Endothelial cell of umbilical vein (primary cell): ENCODE results near the gene FTO. TPM values are rescaled to one million over a fixed set of nuclear protein-coding genes. Genes with fewer than 3 reads are reported as not detected.

ENCODE experiments used
- BruUV-seq: library from RNA; stranded (reverse); fragments of 400-500 nt; replicated peaks from 2 replicates; lab custom pipeline; 2021; lab: Mats Ljungman, UMichigan
- CTCF ChIA-PET: fragments of 300-600, 350-600 bp; sonication (Branson Sonifier 250); formaldehyde crosslinking; loops from one replicate; lab custom pipeline; 2021; ENCODE audit warnings: antibody characterized with exemption, inconsistent platforms; lab: Charles Lee
- POLR2A ChIA-PET: fragments of 300-600, 350-600 bp; sonication (Branson Sonifier 250); formaldehyde crosslinking; loops from one replicate; lab custom pipeline; 2021; ENCODE audit warnings: antibody characterized with exemption, inconsistent platforms; lab: Charles Lee
- DNase-seq: peaks from one replicate; pipeline ENCODE4 v3.0.0-alpha.2; 2011; ENCODE audit warnings: low read depth, low spot score
- FAIRE-seq: peaks from 2 replicates; lab custom pipeline; 2011; peaks lifted over from hg19 to GRCh38; lab: Jason Lieb, UNC
- H2AFZ ChIP-seq: 2 replicates; pipeline ENCODE4 v1.6.0; 2012; ENCODE audit warnings: low read depth, low read length, control low read depth, inconsistent platforms
- H3K27ac ChIP-seq: 2 replicates; pipeline ENCODE4 v1.5.1; 2011; ENCODE audit warnings: low read depth, mild to moderate bottlenecking, control low read depth, low read length, moderate library complexity; ENCODE audit not compliant: insufficient read depth
- H3K27me3 ChIP-seq, 2 experiments: 2 replicates each; pipeline versions ENCODE4 v1.6.0 to v1.6.1; 2011; ENCODE audit warnings: low read length in 2 of 2, mixed read lengths in 1 of 2; ENCODE audit not compliant: control insufficient read depth in 2 of 2, insufficient read depth in 2 of 2
- H3K36me3 ChIP-seq, 2 experiments: 2 replicates in 1 of 2; 3 replicates in 1 of 2; pipeline ENCODE4 v1.5.1; 2011; ENCODE audit warnings: low read length in 2 of 2, mild to moderate bottlenecking in 1 of 2, moderate library complexity in 1 of 2; ENCODE audit not compliant: control insufficient read depth in 2 of 2, insufficient read depth in 2 of 2; ENCODE audit errors: extremely low read depth in 1 of 2
- H3K4me1 ChIP-seq: 3 replicates; pipeline ENCODE4 v1.5.1; 2011; ENCODE audit warnings: mild to moderate bottlenecking, low read length; ENCODE audit not compliant: control insufficient read depth, insufficient read depth; ENCODE audit errors: extremely low read depth
- H3K4me2 ChIP-seq: 2 replicates; pipeline ENCODE4 v1.6.1; 2011; ENCODE audit warnings: low read length, control low read depth, mixed read lengths; ENCODE audit not compliant: insufficient read depth
- H3K4me3 ChIP-seq, 3 experiments: fragments of 200-600 bp in 1 of 3; sonication (generic), shearing (Covaris generic) in 1 of 3; replicated peaks in 1 of 3; 2 replicates each; pipeline ENCODE4 v1.5.1; 2011 to 2016; ENCODE audit warnings: control low read depth in 3 of 3, low read length in 3 of 3, mild to moderate bottlenecking in 2 of 3, inconsistent platforms in 1 of 3, low read depth in 1 of 3, moderate library complexity in 1 of 3; ENCODE audit not compliant: insufficient read depth in 1 of 3
- H3K79me2 ChIP-seq: 2 replicates; pipeline ENCODE4 v1.6.0; 2012; ENCODE audit warnings: low read length, inconsistent platforms; ENCODE audit not compliant: control insufficient read depth, insufficient read depth
- H3K9ac ChIP-seq: replicated peaks from 2 replicates; pipeline ENCODE3; 2011; ENCODE audit warnings: low read length, control low read depth; ENCODE audit not compliant: insufficient read depth; ENCODE audit errors: extremely low read depth
- H3K9me1 ChIP-seq: replicated peaks from 3 replicates; pipeline ENCODE4 v1.6.0; 2011; ENCODE audit warnings: mild to moderate bottlenecking, low read length; ENCODE audit not compliant: control insufficient read depth, insufficient read depth; ENCODE audit errors: extremely low read depth
- H3K9me3 ChIP-seq: replicated peaks from 2 replicates; pipeline ENCODE4 v1.5.1; 2012; ENCODE audit warnings: low read length, inconsistent platforms; ENCODE audit not compliant: control insufficient read depth, insufficient read depth
- H4K20me1 ChIP-seq: replicated peaks from 2 replicates; pipeline ENCODE3; 2011; ENCODE audit warnings: mild to moderate bottlenecking, low read length; ENCODE audit not compliant: control insufficient read depth, insufficient read depth; ENCODE audit errors: extremely low read depth
- CTCF ChIP-seq, 2 donors: IDR thresholded peaks; 1 replicate in 1 of 2; 2 replicates in 1 of 2; pipeline ENCODE4 v1.5.1; 2011; ENCODE audit warnings: low read length in 2 of 2, mild to moderate bottlenecking in 2 of 2, moderate library complexity in 2 of 2, control low read depth in 1 of 2, inconsistent platforms in 1 of 2, low read depth in 1 of 2; ENCODE audit not compliant: insufficient read depth in 1 of 2; ENCODE audit errors: extremely low read depth in 1 of 2
- EZH2 ChIP-seq: IDR thresholded peaks from 2 replicates; pipeline ENCODE4 v1.6.1; 2012; ENCODE audit warnings: borderline replicate concordance, low read depth, mild to moderate bottlenecking, moderate library complexity, low read length, inconsistent platforms; ENCODE audit not compliant: severe bottlenecking
- FOS ChIP-seq: IDR thresholded peaks from 2 replicates; pipeline ENCODE4 v1.6.1; 2011; ENCODE audit warnings: mild to moderate bottlenecking, low read length, moderate library complexity, borderline replicate concordance; ENCODE audit not compliant: insufficient read depth
- GATA2 ChIP-seq: IDR thresholded peaks from 2 replicates; pipeline ENCODE4 v1.7.0; 2011; ENCODE audit warnings: low read depth, mild to moderate bottlenecking, moderate library complexity, mixed read lengths, low read length; ENCODE audit not compliant: insufficient read length, insufficient read depth
- JUN ChIP-seq: IDR thresholded peaks from 2 replicates; pipeline ENCODE4 v1.6.1; 2011; ENCODE audit warnings: borderline replicate concordance, low read depth; ENCODE audit not compliant: insufficient read length, insufficient read depth
- MYC ChIP-seq: IDR thresholded peaks from one replicate; pipeline ENCODE4 v1.6.1; 2011; ENCODE audit warnings: mild to moderate bottlenecking, low read depth, low read length
- POLR2A ChIP-seq: IDR thresholded peaks from 2 replicates; pipeline ENCODE4 v1.6.1; 2012; ENCODE audit warnings: low read depth, mild to moderate bottlenecking, control low read depth, low read length
- POLR2AphosphoS5 ChIP-seq: IDR thresholded peaks from 2 replicates; pipeline ENCODE4 v1.6.1; 2012; ENCODE audit warnings: low read depth, mild to moderate bottlenecking, control low read depth, low read length, moderate library complexity; ENCODE audit not compliant: insufficient read depth
- dilution Hi-C: fragments of 300-500 bp; cut with MboI; formaldehyde crosslinking; loops from one replicate; pipeline ENCODE4 v1.15.0; 2019; ENCODE audit warnings: low sequenced_read_pairs; ENCODE audit not compliant: extremely low pct_ligation_motif_present
- intact Hi-C: fragments of 100-400 bp; cut with micrococcal nuclease; formaldehyde crosslinking; loops from one replicate; pipeline ENCODE4 v1.10.0; 2022
- polyA plus RNA-seq, 4 experiments: library from polyadenylated mRNA; depleted of rRNA in 3 of 4; stranded (reverse) in 3 of 4; unstranded in 1 of 4; fragments of >200 nt; gene quantifications; 2 replicates each; pipeline versions ENCODE4 v1.2.1 to v1.2.3, GENCODE V29; 2011 to 2012; ENCODE audit warnings: missing spikeins in 1 of 4
- total RNA-seq: library from RNA; stranded (reverse); gene quantifications from 2 replicates; pipeline ENCODE4 v1.2.3, GENCODE V29; 2021
- TF ChIP-seq, protein P1 (sequence below): IDR thresholded peaks from 2 replicates; pipeline ENCODE4 v1.6.1; 2011; ENCODE audit not compliant: insufficient read depth, insufficient read length

Gene FTO
- total and polyA plus RNA-seq, 2 donors (not counting 3 experiments of a cell fraction or from before 2014, with no cell fraction given): 48.6 to 87.1 TPM

- H3K27ac ChIP-seq: no peak overlapping the region
- dilution Hi-C loops: no loop called here
- H3K9me1 ChIP-seq: no peaks in the 10 kb centered on the region
- POLR2A ChIA-PET: no interaction called here
- TF ChIP-seq MYC (no peak), GATA2 (no peak), JUN (no peak), EZH2 (no peak), CTCF (IDR thresholded peaks at IDR 0.05; ENCODE audit: extremely low read depth in 1 of 2, insufficient read depth in 1 of 2, low read depth in 1 of 2, low read length in 2 of 2) (no peak), POLR2A (no peak), FOS (no peak), POLR2AphosphoS5 (no peak)
- TF ChIP-seq, protein P1, sequence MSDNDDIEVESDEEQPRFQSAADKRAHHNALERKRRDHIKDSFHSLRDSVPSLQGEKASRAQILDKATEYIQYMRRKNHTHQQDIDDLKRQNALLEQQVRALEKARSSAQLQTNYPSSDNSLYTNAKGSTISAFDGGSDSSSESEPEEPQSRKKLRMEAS: no peak
- H3K4me2 ChIP-seq: no peak overlapping the region
- H3K27me3 ChIP-seq: no peaks in the 10 kb centered on the region
- no peaks in the 10 kb centered on the region for H3K36me3 ChIP-seq
- intact Hi-C loops: no loop called here
- H3K4me1 ChIP-seq: no peaks in the 10 kb centered on the region
- FAIRE-seq: no peak
- H3K4me3 ChIP-seq: no peak overlapping the region
- no peak overlapping the region for H3K9ac ChIP-seq
- H3K79me2 ChIP-seq: no peaks in the 10 kb centered on the region
- H3K9me3 ChIP-seq: no peaks in the 10 kb centered on the region
- CTCF ChIA-PET: interaction anchor here (1.3 kb wide), 1 partner anchor 45 kb away, joined by 3 read pairs; no protein-coding TSS in a partner anchor
- no peaks in the 10 kb centered on the region for H4K20me1 ChIP-seq
- DNase-seq: no peak
- no peak overlapping the region for H2AFZ ChIP-seq
- no TSS peak for BruUV-seq
Observed at GRCh38 chr16:53846971-53847370, 143.0 kb downstream of the FTO start.
